Islet precursor cell (in vitro differentiated cells): Measurements from ENCODE around the gene CA5A.

ENCODE experiments used
- DNase-seq: peaks from one replicate; pipeline ENCODE4 v3.0.0-alpha.2; 2018

CA5A gene

DNA sequence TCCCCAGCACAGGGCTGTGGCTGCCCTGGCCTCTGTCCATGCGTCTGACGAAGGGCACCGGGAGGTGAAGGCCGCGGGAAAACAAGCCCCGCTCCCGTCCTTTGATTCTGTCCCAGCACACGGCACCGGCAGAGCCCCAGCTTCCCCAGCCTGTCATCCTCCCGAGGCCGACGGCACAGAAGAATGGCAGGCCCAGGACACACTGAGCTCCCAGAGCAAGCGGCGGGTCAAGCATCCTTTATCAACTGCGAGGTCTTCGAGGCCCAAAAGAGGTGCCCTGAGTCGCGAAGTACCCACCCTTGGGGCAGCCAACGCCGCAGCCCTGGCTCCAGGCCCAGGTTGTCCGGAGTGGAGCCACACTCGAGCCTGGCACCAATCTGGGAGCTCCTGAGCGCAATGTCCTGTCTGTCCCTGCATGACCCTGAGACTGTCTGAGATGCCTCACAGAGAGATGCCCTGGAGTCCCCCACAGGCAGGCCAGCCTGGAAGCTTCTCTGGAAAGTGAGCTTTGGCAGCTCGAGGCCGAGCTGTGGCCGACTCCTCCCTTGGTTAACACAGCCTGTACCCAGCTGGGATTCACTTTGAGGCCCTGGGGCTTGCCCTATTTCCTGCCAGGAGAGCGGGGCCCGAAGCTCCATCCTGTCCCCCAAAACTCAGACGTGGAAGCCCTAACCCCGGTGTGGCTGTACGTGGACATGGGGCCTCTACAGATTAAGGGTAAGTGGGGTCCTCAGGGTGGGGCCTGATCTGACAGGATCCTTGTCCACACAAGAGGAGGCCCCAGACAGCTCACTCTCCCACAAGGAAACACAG, 90.3 kb downstream of the CA5A start:
- DNase-seq: no peak

DNA sequence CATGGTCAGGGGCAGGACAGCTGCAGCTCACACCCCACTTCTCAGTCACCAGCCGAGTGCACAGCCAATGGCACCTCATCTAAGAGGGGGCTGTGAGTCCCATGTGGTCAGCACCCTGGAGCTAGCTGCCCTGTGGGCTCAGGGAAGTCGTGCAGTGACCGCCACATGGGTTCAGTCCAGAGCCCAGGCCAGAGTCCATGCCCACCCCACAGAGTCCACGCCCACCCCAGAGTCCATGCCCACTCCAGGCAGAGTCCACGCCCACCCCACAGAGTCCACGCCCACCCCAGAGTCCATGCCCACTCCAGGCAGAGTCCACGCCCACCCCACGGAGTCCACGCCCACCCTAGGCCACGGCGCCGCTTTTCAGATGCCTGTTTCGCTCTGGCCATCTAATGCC, 91.1 kb downstream of the CA5A start:
- no peak for DNase-seq

DNA sequence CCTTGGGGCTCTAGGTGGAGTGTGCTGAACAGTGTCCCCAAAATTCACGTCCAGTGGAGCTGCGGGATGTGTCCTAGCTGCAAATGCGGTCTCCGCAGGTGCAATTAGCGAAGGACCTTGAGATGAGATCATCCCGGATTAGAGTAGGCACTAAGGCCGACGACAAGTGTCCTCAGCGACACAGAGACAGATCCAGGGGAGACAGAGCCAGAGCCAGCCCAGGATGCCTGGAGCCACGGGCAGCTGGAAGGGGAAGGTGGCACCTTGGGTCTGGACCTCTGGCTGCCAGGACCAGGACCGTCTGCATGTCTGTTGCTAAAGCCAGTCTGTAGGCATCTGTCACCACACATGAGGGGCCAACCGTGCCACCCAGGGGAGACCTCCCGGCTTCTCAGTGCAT, 91.5 kb downstream of the CA5A start:
- DNase-seq: no peak

DNA sequence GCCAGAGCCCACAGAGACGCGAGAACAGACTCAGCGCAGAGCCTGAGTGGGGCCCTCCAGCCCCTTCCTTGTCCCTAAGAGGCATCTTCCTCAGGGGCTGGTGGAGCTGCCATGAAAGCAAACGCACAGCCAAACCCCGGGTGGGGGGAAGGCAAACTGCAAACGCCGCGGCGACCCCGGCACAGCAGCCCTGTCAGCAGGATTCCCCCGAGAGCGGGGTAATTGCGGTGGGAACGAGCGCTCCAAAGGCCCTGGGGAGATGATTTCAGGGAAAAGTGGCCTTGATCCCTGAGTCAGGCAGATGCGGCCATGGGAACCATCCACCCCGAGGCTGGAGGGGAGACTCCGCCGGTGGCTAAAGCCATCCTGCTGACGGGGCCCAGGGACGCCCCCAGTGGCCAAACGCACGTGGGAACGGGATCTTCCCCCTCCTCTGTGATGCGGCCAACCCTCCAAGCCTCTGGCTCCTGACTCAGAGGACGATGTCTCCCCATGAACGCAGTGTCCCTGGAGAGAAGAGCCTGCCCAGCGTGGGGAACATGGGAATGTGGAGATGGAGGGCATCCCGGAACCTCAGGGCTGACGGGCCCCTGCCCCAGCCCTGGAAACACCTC, 92.1 kb downstream of the CA5A start:
- no peak for DNase-seq

DNA sequence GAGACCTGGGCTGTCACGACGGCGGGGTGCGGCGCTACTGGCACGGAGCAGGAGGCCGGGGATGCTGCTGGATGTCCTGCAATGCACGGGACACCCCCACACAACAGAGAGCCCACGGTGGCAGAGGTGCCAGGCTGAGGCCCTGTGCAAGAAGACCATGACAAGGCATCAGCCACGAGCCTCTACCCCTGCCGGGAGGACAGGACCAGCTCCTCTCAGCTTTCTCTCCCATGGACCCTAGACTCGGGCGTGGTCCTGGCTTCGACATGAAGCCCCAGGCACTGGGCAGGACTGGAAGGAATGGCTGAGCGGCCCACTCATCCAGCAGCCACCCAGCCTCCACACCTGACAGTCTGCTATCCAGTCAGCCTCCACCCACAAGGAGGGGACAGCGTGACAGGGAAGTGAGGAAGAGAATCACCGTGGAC, 92.6 kb downstream of the CA5A start:
- no peak for DNase-seq

DNA sequence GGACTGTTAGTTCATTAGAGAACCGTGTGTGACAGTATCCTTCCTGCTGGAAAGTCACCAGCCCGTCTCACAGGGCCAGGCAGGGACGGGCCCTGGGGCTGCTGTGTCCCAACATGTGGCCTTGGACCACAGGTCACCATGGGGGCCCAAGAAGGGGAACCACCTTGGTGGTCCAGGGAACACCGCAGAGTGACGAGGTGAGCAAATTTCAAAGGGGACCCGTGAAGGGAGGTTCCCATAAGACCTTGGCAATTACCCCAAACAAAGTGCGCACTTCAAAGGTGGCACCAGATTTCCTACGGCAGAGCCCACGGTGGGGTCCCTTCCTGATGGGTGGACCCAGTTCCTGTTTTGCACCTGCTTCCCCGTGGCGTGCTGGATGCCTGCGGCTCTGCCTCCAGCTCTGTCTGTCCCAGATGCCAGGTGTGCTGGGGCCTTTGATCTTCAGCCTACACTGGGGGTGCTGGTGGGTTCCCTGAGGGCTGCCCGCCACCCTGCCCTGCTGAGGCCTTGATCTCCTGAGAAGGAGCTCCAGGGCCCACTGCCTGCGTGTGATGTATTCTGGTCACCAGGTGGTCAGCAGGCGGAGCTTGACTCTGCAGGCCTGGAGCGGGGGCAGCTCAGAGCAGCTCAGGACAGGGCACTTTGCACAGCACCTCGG, 94.0 kb downstream of the CA5A start:
- DNase-seq: no peak

DNA sequence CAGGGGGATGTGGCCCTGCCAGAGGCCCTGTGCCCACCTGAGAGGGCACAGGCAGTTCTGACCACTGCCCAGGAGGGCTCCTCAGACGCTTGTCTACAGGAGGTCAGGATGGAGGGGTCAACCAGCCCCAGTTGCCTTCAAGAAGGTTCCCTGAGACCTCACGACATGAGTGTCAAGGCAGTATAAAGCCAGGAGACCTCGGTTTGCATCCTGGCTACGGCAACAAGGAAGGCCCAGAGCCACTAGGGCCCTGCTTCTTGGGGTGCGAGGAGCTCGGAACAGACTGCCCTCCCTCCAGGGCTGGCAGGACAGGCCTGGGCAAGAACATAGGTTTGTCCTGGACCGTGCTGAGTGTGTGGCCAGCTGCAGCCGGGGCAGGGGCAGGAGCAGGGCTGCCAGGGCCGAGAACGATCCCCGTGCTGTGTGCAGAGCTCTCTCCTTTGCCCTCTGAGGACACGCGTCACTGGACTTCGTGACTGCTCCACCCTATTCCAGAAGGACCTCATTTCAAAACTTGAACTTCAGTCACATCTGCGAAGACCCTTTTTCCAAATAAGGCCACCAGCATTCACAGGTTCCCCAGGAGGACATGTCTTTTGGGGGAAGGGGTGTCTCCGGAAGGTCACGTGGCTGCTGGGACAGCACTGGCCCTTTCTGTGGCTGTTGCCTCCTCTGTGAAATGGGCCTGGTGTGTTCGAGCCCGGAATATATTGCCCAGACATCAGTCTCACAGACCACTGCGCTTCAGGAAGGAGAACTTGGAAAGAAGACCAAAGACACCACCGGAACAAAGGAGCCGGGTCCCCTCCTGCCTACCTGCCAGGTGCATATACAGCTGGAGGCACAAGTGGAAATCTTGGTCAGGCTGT, 94.8 kb downstream of the CA5A start:
- DNase-seq: no peak

DNA sequence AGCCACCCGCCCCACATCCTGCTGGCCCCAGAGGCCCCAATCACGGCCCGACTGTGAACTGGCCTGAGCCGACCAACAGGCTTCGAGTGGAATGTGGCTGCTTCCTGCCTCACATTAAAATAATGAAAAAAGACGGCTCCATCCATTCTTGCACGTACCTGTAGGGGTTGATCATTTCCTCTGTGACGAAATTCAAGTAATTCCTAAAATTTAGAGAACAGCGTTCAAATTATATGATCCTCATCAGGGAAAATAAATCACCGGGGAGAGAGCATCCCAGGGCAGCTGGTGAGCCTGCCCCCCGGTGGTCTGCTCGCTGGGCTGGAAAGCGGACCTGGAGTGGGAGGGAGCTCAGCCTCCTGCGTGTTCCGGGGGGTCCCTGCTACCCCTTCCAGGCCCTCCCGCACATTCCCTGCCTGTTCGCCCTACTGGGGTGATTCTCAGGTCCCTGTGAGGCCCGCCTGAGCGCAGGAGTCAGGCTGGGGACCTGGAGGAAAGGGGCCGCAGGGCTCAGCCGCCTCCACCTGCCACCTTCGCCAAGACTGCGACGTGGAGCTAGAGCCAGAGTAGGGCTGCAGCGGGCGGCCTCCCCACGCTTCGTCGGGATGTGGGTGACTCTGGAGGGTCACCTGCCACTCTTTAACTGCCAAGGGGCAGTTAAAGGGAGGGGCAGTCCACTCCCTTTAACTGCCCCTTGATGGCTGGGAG, 95.9 kb downstream of the CA5A start:
- no peak for DNase-seq

DNA sequence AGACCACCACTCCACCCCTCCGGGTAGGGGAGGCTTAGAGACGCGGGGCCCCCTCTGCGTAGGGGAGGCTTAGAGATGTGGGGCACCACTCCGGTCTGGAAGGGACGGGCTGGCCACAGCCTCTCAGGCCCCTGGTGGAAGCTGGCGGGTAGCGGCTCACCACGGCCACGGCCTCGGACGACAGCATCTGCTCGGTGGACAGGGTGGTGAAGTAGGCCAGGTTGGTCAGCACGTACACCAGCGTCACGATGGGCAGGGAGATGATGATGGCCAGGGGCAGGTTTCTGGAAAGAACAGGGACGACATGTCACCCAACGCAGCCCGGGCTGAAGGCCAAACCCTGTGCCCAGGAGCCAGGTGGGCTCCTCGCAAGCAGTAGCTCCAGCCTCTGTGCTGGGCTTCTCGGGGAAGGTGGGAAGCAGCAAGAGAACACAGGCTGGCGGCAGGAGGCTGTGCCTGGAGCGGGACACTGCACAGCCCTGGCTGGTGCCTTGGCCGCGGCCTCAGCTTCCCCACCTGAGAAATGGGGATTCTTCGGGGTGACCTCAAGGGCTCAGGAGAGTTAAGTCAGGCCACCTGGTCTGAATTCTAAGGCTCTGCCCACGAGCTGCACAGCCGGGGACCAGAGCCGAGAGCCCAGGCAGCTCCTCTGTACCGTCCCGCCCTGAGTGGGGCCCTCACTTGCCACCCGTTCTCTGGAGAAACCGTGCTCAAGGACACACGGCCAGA, 96.6 kb downstream of the CA5A start:
- no peak for DNase-seq

DNA sequence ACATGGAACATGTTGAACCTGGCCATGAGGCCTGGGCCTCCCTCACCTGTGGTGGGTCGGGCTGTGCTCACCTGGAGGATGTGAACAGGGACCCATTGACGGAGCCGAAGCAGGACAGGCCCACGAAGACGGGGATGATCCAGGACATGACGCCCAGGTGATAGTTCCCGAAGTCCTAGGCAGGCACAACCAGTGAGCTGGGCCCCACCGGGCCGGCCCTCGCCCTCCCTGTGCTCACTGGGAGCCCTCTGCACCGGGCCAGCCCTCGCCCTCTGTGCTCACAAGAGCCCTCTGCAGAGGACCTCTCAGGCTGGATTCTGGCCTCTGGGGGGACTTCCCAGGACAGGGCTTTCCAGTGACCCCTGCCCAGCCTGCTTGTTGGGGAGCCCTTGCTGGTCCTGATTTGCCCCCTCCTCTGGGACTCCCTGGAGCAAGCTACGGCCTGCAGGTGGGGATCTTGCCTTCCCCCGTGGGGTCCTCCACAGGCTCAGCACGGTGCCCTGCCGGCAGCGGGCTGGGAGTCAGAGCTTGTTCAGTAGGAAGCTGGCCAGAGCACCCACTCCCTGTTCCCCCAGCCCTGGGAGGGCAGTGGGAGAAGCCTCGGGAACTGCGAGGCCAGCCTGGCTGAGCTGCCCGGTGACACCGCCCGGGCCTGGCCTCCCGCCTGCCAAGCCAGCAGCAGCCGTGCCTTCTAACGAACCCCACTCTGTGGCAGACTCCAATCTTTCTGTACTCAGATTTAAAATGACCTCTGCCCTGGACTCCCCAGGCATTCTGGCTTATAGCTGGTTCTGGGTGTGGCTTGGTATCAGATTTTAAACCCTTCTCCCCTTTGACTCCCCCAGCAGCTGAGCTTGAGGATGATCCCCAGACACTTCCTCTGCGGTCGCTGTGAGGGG, 97.4 kb downstream of the CA5A start:
- no peak for DNase-seq
